SK-MEL-5 (cell line): Measurements from ENCODE around the gene MMP20. TPM values are rescaled to one million over a fixed set of nuclear protein-coding genes. Genes with fewer than 3 reads are reported as not detected.
A peak's percentile ranks its signal among the peaks of the same experiment; 100 is the strongest.

Experiments used
- DNase-seq: peaks from one replicate; pipeline ENCODE4 v3.0.0-alpha.2; 2016; ENCODE audit warnings: low read depth, low spot score
- in situ Hi-C: cut with HindIII; loops from 2 replicates; pipeline ENCODE4 v1.10.0; 2016; ENCODE audit warnings: low sequenced_read_pairs, high pct_unique_total_duplicates, low pct_unique_long_range_greater_than_20kb
- polyA plus RNA-seq, 2 experiments: library from polyadenylated mRNA; depleted of rRNA; stranded (reverse); fragments of >200 nt; gene quantifications; 2 replicates each; pipeline ENCODE4 v1.2.3, GENCODE V29; 2015
- total RNA-seq: library from RNA; depleted of rRNA; stranded (reverse); fragments of >200 nt; shearing (Covaris generic); gene quantifications from 2 replicates; pipeline ENCODE4 v1.2.3, GENCODE V29; 2014; rRNA removed

MMP20 gene
- total RNA-seq: not detected in 2 replicates
- not detected in 2 replicates for polyA plus RNA-seq (2015; cell fraction: cytosol; rRNA removed)
- polyA plus RNA-seq (2015; cell fraction: nucleus; rRNA removed): not detected in 2 replicates

DNA sequence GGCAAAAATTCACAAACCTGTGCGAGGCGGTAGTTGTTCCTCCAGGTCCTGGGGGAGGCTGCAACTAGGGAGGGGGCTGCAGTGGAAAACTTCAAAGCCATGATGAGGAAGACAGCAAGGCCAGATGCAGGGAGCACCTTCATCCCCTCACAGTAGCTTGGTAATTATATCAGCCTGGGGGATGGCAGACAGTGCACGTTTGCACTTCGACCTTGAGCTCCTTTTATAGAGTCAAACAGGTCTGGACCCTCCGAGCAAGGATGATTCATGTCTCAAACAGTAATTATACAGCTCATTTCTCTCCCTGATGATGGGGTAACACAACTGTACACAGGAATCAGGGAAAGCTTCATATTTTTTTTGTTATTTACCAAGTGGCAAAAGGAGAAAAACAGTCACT, at the start of gene MMP20:
TSS of gene MMP20 (minus strand) at position 156 of the 400 bp plus-strand sequence. CDS start at position 143, 13 bp downstream.
- in situ Hi-C loops: no loop called here
- no peak for DNase-seq

- in situ Hi-C loops: no loop called here
- no peak for DNase-seq
Measured at GRCh38 chr11:102669664-102670063, 44.5 kb upstream of the MMP20 start.

- in situ Hi-C loops: no loop called here
Measured at GRCh38 chr11:102666331-102666957, 41.3 kb upstream of the MMP20 start.

GRCh38 chr11:102664001-102664752, 39.0 kb upstream of the MMP20 start:
- in situ Hi-C loops: no loop called here

More at GRCh38 chr11:102666331-102666957, 41.3 kb upstream of the MMP20 start:
- peak; percentile 67 for DNase-seq

GRCh38 chr11:102662607-102663006, 37.5 kb upstream of the MMP20 start:
- in situ Hi-C loops: no loop called here
- DNase-seq: no peak

More at GRCh38 chr11:102664001-102664752, 39.0 kb upstream of the MMP20 start:
- DNase-seq: peak; percentile 52

- in situ Hi-C loops: no loop called here
- DNase-seq: no peak
Measured at GRCh38 chr11:102661040-102661439, 35.9 kb upstream of the MMP20 start.

- in situ Hi-C loops: no loop called here
Measured at GRCh38 chr11:102656528-102656927, 31.4 kb upstream of the MMP20 start.

DNA sequence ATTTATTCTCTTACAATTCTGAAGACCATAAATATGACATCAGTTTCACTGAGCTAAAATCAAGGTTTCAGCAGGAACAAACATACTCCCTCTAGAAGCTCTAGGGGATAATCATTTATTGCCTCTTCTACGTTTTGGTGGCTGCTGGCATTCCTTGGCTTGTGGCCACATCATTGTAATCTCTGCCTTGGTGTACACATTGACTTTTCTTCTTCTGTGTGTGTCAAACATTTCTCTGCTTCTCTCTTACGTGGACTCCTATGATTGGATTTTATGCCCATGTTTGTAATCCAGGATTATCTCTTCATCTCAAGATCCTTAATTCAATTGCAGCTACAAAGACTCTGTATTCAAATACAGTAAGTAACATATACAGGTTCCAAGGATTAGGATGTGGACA, 30.4 kb upstream of the MMP20 start:
- DNase-seq: no peak
- in situ Hi-C loops: no loop called here

More at GRCh38 chr11:102656528-102656927, 31.4 kb upstream of the MMP20 start:
- DNase-seq: no peak

DNA sequence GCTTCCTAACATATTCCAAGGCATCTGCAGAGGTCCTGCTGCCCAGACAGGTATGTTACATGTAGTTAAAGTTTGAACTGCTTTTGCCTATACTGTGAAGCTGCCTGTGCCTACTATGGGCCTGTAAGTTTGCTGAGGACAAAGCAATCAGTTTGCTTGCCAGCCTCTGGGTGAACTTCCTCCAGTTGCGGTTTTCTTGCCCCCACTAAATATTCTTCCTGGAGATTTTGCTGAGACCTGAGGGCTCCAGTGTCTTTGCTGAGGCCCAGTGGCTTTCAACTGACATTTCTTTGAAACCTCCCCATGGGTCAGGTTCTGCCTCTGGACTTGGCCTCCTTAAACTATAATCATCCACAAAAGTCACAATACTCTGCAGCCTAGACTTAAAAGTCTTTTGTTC, 29.6 kb upstream of the MMP20 start:
- in situ Hi-C loops: no loop called here
- no peak for DNase-seq

DNA sequence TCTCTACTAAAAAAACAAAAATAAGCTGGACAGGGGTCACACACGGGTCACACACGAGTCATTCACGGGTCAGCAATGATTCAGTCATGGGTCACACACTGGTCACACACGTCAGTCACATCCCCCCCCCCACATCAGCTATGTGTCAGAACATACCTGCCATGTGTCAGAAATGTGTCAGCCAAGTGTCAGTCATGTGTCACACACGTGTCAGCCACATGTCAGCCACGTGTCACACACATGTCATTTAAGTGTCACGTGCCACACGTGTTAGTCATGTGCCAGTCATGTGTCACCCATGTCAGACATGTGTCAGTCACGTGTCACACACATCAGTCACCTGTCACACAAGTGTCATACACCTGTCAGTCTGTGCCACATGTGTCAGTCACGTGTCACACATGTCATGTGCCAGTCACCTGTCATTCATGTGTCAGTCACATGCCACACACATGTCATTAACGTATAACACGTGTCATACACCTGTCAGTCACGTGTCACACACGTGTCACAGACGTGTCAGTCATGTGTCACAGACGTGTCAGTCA, 28.7 kb upstream of the MMP20 start:
- no peak for DNase-seq
- in situ Hi-C loops: no loop called here

DNA sequence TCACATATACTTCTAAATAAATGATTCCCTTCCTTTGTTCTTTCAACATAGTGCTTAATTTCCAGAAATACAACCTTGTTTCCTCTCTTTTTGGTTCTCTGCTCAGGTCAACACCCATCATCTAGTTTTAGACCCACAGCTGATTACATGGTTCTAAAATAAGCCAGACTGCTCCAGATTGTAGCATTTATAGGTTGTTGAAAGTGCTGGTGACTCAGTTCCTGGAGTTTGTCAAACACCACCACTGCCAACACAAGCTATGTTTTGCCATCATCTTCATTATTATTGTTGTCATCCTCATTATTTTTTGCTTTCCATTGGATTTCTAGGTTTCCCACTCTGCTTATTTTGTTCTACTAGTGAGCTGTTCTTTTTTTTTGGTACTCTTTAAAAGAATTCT, 22.3 kb upstream of the MMP20 start:
- in situ Hi-C loops: no loop called here
- DNase-seq: no peak

DNA sequence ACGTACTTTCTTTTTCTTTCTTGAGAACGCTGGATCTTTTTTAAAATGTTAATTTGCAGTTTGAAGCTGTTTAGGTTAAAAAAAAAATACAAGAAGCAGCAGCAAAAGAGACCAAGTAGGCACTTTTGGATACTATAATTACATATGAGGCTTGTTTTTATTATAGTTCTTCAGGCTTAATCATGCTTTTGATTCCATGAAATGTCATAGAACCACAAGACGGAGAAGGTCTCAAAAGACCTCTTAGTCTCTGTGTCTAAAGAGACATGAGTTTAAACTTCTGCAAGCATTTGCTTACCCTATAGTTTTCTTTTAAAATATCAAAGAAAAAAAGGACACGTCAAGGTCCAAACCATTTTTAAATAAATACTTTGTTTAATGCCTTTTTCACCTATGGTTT, 18.8 kb upstream of the MMP20 start:
- DNase-seq: no peak
- in situ Hi-C loops: no loop called here

DNA sequence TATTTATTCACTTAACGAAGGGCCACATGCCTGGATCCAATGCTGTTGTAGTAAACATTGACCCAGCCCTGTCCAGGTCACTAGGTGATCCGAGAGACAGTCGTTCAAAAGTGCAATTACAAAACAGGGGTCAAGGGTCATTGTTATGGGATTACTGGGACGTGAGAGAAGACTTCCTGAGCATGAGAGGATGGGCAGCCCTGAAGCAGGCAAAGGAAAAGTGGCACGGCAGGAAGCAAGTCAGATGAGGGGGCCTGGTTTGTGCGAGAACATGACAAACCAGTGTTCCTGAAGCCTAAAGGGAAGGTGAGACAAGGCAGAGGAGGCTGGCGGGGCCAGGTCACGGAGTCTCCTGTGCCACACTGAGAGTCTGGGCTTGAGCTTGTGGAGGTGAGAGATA, 15.8 kb upstream of the MMP20 start:
- DNase-seq: no peak
- in situ Hi-C loops: no loop called here

DNA sequence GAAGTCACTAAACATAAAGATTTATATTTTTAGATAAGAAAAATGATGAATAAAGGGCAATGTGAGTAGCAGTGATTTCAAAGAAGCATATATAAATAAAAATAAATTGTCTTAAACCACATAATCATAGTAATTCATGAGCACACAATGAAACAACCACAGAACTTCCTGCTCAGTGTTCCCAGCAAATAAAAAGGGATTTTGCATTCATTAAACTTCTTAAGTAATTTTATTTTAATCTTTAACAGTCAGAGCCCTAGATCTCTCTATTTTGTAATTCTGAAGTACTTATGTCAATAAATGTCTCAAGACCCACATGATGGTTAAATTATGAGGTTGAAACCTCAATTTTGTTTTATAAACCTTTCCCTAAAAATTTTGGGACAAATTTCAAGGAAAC, 14.5 kb upstream of the MMP20 start:
- in situ Hi-C loops: no loop called here
- no peak for DNase-seq

GRCh38 chr11:102637731-102638130, 12.6 kb upstream of the MMP20 start:
- in situ Hi-C loops: no loop called here
- DNase-seq: no peak

- in situ Hi-C loops: no loop called here
- no peak for DNase-seq
Measured at GRCh38 chr11:102633385-102634026, 8.4 kb upstream of the MMP20 start.

GRCh38 chr11:102632026-102632425, 6.9 kb upstream of the MMP20 start:
- in situ Hi-C loops: no loop called here
- DNase-seq: no peak
